ENCODE data around the gene EPHA6. TPM values are rescaled to one million over a fixed set of nuclear protein-coding genes. Genes with fewer than 3 reads are reported as not detected.

EPHA6 gene
- total and polyA plus RNA-seq, 9 of the 15 experiments (the other 6 are each of a cell fraction or from before 2014, with no cell fraction given), result not detected

DNA sequence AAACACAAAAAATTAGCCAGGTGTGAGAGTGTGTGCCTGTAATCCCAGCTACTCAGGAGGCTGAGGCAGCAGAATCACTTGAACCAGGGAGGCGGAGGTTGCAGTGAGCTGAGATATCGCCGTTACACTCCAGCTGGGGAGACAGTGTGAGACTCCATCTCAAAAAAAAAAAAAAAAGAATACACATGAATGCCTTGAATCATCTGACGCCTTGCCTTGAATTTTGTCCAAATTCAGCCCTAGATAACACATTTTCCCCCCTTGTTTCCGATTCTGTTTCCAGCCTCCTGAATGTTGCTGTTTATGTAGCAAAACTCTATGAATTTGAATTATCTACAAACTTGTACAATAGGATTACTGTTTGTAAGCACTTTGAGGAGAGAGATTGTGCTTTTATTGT lies 851.5 kb downstream of the EPHA6 start:
- no TSS peak for BruUV-seq (replicated peaks)
- no peak for FAIRE-seq
- no peaks in the 10 kb centered on the region for H3K79me2 ChIP-seq (ENCODE audit: control insufficient read depth, insufficient read depth, low read length)
- no peaks in the 10 kb centered on the region for H3K9me1 ChIP-seq (ENCODE audit: control insufficient read depth, insufficient read depth, low read length)
- no peak for ATAC-seq
- H3K27ac ChIP-seq (ENCODE audit: extremely low read depth, low read depth, low read length), result no peak overlapping the region
- H3K4me1 ChIP-seq (replicated peaks in 1 of 2; ENCODE audit: control insufficient read depth in 2 of 2, insufficient read depth in 2 of 2, low read length in 2 of 2), result no peaks in the 10 kb centered on the region
- ChIA-PET POLR2A (no interaction called here), CTCF (ENCODE audit: low intra/inter-chr PET ratio) (no interaction called here)
- in situ Hi-C loops (cut with MboI) (no loop called here), intact Hi-C loops (cut with micrococcal nuclease) (no loop called here)
- 0% methylated on average over 2 of the region's 5 CpGs for WGBS (ENCODE audit: insufficient coverage, low coverage, missing lambda C conversion rate)
- no peaks in the 10 kb centered on the region for H3K36me3 ChIP-seq (ENCODE audit: control insufficient read depth, insufficient read depth, low read length)
- H2AFZ ChIP-seq (ENCODE audit: low read depth, low read length), result no peak overlapping the region
- no peaks in the 10 kb centered on the region for H3K27me3 ChIP-seq (ENCODE audit: control insufficient read depth in 2 of 2, insufficient read depth in 2 of 2, low read length in 2 of 2)
- H4K20me1 ChIP-seq (replicated peaks; ENCODE audit: control insufficient read depth, insufficient read depth, low read length), result no peaks in the 10 kb centered on the region
- H3K9ac ChIP-seq (ENCODE audit: insufficient read depth in 1 of 2, low read depth in 2 of 2, low read length in 2 of 2), result no peak overlapping the region
- H3K4me2 ChIP-seq (ENCODE audit: insufficient read depth, low read length), result no peak overlapping the region
- H3K9me3 ChIP-seq (replicated peaks; ENCODE audit: control insufficient read depth, insufficient read depth, low read depth, low read length), result no peaks in the 10 kb centered on the region
- no peak for DNase-seq (ENCODE audit: extremely low read depth in 1 of 4, low spot score in 3 of 4)
- no peak overlapping the region for H3K4me3 ChIP-seq
- TF ChIP-seq SPI1 (IDR thresholded peaks at IDR 0.05; ENCODE audit: borderline replicate concordance, low read depth, low read length) (no peak), ZKSCAN3 (CRISPR knock-in tag; IDR thresholded peaks at IDR 0.05) (no peak), YBX1 (IDR thresholded peaks at IDR 0.05) (no peak), RBM39 (optimal IDR thresholded peaks at IDR 0.05; ENCODE audit: low read depth, low read length) (no peak), ZNF583 (CRISPR knock-in tag; IDR thresholded peaks at IDR 0.05) (no peak), ZNF696 (CRISPR knock-in tag; conservative IDR thresholded peaks at IDR 0.05) (no peak), PHB2 (IDR thresholded peaks at IDR 0.05; ENCODE audit: low read depth) (no peak), CHCHD3 (CRISPR knock-in tag; IDR thresholded peaks at IDR 0.05) (no peak), ARNT (IDR thresholded peaks at IDR 0.05) (no peak), CBX8 (IDR thresholded peaks at IDR 0.05; ENCODE audit: borderline replicate concordance, extremely low read depth, low read depth, low read length, poor library complexity, severe bottlenecking) (no peak), MAFK (IDR thresholded peaks at IDR 0.05; ENCODE audit: low read length) (no peak), ZNF347 (CRISPR knock-in tag; IDR thresholded peaks at IDR 0.05; ENCODE audit: low read depth) (no peak), ZKSCAN8 (CRISPR knock-in tag; IDR thresholded peaks at IDR 0.05) (no peak), MGA (IDR thresholded peaks at IDR 0.05) (no peak)

Data from K562 (cell line).